DOHH2 (cell line): ENCODE results near the gene MYH13.

Experiments used
- H3F3A ChIP-seq: fragments of 200-600 bp; sonication (generic), shearing (Covaris generic); 2 replicates; pipeline ENCODE4 v1.6.0; 2016; ENCODE audit warnings: antibody characterized with exemption, mild to moderate bottlenecking; ENCODE audit not compliant: control insufficient read depth, insufficient read depth
- H3K27ac ChIP-seq: fragments of 200-600 bp; sonication (generic); 2 replicates; pipeline ENCODE4 v1.5.1; 2014; ENCODE audit warnings: low read depth, mild to moderate bottlenecking, low read length, moderate library complexity
- H3K27me3 ChIP-seq: fragments of 200-600 bp; sonication (generic); 2 replicates; pipeline ENCODE4 v1.6.1; 2014; ENCODE audit warnings: mild to moderate bottlenecking, low read length, mixed read lengths; ENCODE audit not compliant: control insufficient read depth
- H3K36me3 ChIP-seq: fragments of 200-600 bp; sonication (generic); 2 replicates; pipeline ENCODE4 v1.6.1; 2014; ENCODE audit warnings: mild to moderate bottlenecking, low read length, moderate library complexity, mixed read lengths; ENCODE audit not compliant: control insufficient read depth
- H3K4me1 ChIP-seq: fragments of 200-600 bp; sonication (generic); 2 replicates; pipeline ENCODE4 v1.6.1; 2014; ENCODE audit warnings: mild to moderate bottlenecking, low read length, mixed read lengths; ENCODE audit not compliant: control insufficient read depth
- H3K4me2 ChIP-seq: fragments of 200-600 bp; sonication (generic); 2 replicates; pipeline ENCODE4 v1.6.0; 2014; ENCODE audit warnings: mild to moderate bottlenecking, low read length, moderate library complexity
- H3K4me3 ChIP-seq: fragments of 200-600 bp; sonication (generic); 2 replicates; pipeline ENCODE4 v1.5.1; 2014; ENCODE audit warnings: mild to moderate bottlenecking, low read length, mixed read lengths
- H3K79me2 ChIP-seq: fragments of 200-600 bp; sonication (generic); 2 replicates; pipeline ENCODE4 v1.6.1; 2014; ENCODE audit warnings: mild to moderate bottlenecking, low read length, mixed read lengths; ENCODE audit not compliant: control insufficient read depth
- H3K9me2 ChIP-seq: fragments of 200-600 bp; sonication (generic); replicated peaks from 2 replicates; pipeline ENCODE4 v1.6.1; 2014; ENCODE audit warnings: mild to moderate bottlenecking, low read length, mixed read lengths; ENCODE audit not compliant: control insufficient read depth
- H3K9me3 ChIP-seq: fragments of 200-600 bp; sonication (generic); 2 replicates; pipeline ENCODE4 v1.6.1; 2014; ENCODE audit warnings: antibody characterized with exemption, low read length, mixed read lengths; ENCODE audit not compliant: control insufficient read depth, insufficient read depth
- H4K20me1 ChIP-seq: fragments of 200-600 bp; sonication (generic); 2 replicates; pipeline ENCODE4 v1.6.0; 2014; ENCODE audit warnings: low read depth, mild to moderate bottlenecking, antibody characterized with exemption, low read length, moderate library complexity; ENCODE audit not compliant: control insufficient read depth, insufficient read depth
- CTCF ChIP-seq: fragments of 200-600 bp; sonication (generic); IDR thresholded peaks from one replicate; pipeline ENCODE4 v1.5.1; 2014; ENCODE audit warnings: antibody characterized with exemption, mild to moderate bottlenecking, low read depth, low read length; ENCODE audit not compliant: poor library complexity, severe bottlenecking
- EZH2phosphoT487 ChIP-seq: fragments of 200-600 bp; sonication (generic); IDR thresholded peaks from 2 replicates; pipeline ENCODE4 v1.6.1; 2017; ENCODE audit warnings: borderline replicate concordance, mild to moderate bottlenecking, antibody characterized with exemption, low read length, moderate library complexity, mixed read lengths

The MYH13 gene

DNA sequence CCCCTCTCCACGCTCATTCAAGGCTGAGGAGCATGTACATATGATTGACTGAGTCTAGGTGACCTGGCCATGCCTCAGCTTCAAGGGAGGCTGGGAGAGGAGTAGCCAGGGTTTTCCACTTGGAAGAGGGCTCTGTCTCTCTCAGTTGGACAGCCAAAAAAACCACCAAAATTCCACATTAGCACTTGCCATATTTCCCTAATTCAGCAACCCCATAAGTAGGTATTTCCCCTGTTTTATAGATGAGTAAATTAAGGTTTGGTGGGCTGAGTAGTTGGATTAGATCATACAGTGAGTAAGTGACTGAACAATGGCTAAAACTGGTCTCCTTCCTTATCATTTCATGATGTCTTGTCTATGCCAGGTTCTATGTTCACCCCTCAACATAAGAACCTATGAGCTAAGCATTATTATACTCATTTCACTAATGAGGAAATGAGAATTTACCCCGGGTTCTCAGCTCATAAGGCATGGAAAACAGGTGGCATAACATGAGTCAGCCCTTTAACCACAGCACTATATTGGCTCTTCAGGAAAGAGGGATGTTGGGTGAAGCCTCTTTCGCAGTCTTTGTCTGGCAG is 106.4 kb downstream of the MYH13 start:
- H3K36me3 ChIP-seq = no peaks in the 10 kb centered on the region
- no peaks in the 10 kb centered on the region for H3K4me1 ChIP-seq
- H3K27me3 ChIP-seq = no peaks in the 10 kb centered on the region
- no peaks in the 10 kb centered on the region for H3F3A ChIP-seq
- no peaks in the 10 kb centered on the region for H3K9me3 ChIP-seq
- H3K4me2 ChIP-seq = no peak overlapping the region
- H3K4me3 ChIP-seq = no peak overlapping the region
- TF ChIP-seq CTCF (no peak), EZH2phosphoT487 (no peak)
- H3K79me2 ChIP-seq = no peaks in the 10 kb centered on the region
- H3K27ac ChIP-seq = no peak overlapping the region
- H4K20me1 ChIP-seq = no peaks in the 10 kb centered on the region
- H3K9me2 ChIP-seq = no peaks in the 10 kb centered on the region

DNA sequence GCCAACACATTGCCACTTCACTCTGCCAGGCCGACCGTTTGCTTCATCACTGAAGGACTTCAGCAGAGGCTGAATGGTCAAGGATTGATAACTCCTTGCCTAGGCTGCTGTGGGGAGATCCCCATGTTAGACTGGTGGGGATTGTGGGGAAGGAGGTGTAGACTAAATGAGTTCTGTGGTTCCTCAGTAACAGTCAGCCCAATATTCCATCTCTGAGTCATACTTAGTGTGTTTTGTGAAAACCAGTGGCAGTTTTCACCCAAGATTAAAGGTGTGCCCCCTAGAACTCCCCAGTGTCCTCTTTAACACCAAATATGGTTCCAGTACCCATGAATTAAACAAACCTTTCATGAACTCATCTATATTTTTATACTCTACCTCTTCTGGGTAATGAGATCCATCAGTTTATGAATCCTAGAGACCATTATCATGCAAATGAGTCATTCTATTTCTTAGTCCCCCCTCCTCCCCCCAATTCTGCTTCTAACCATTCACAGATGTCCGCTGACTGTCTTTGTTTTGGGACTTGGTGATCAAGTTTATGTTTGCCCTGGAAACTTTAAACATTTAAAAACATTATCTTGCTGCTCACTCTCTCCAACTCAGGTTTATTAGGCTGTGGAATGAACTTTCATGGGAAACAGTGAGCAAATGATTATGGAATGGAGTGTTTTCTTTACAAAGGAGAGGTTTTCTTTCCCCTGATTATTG is 107.6 kb downstream of the MYH13 start:
- Histone ChIP-seq H3K9me3 (no peaks in the 10 kb centered on the region), H3K9me2 (no peaks in the 10 kb centered on the region), H3K27ac (no peak overlapping the region)

GRCh38 chr17:10264051-10264450 is 108.8 kb downstream of the MYH13 start:
- TF ChIP-seq EZH2phosphoT487 (no peak), CTCF (no peak)
- no peaks in the 10 kb centered on the region for H3K79me2 ChIP-seq

More for the DNA sequence above, 107.6 kb downstream of the MYH13 start:
- Histone ChIP-seq H3K79me2 (no peaks in the 10 kb centered on the region), H3K27me3 (no peaks in the 10 kb centered on the region), H3F3A (no peaks in the 10 kb centered on the region), H3K4me3 (no peak overlapping the region), H3K4me2 (no peak overlapping the region), H4K20me1 (no peaks in the 10 kb centered on the region), H3K36me3 (no peaks in the 10 kb centered on the region), H3K4me1 (no peaks in the 10 kb centered on the region)
- no peak for TF ChIP-seq EZH2phosphoT487
- TF ChIP-seq CTCF = no peak

More at GRCh38 chr17:10264051-10264450, 108.8 kb downstream of the MYH13 start:
- H3K27ac ChIP-seq = no peak overlapping the region
- H3K36me3 ChIP-seq = no peaks in the 10 kb centered on the region
- H3K27me3 ChIP-seq = no peaks in the 10 kb centered on the region
- no peaks in the 10 kb centered on the region for H3F3A ChIP-seq
- H3K4me1 ChIP-seq = no peaks in the 10 kb centered on the region
- H3K9me2 ChIP-seq = no peaks in the 10 kb centered on the region
- H3K4me3 ChIP-seq = no peak overlapping the region
- no peaks in the 10 kb centered on the region for H4K20me1 ChIP-seq
- H3K9me3 ChIP-seq = no peaks in the 10 kb centered on the region
- no peak overlapping the region for H3K4me2 ChIP-seq
